Peyer's patch (tissue), 4 donors: ENCODE measurements around the gene SEC14L3. TPM values are rescaled to one million over a fixed set of nuclear protein-coding genes. Genes with fewer than 3 reads are reported as not detected.

Source experiments
- DNase-seq, 3 donors: peaks; one replicate each; pipeline ENCODE4 v3.0.0-alpha.2; 2017 to 2019
- H3K27ac ChIP-seq, 4 donors: fragments of 200-600 bp; sonication (generic); one replicate each; pipeline ENCODE4 v1.5.1; 2016 to 2019
- H3K27me3 ChIP-seq, 2 donors: fragments of 200-600 bp; sonication (generic); one replicate each; pipeline ENCODE4 v1.5.1; 2019
- H3K36me3 ChIP-seq, 3 donors: fragments of 200-600 bp; sonication (generic); one replicate each; pipeline ENCODE4 v1.5.1; 2016 to 2019
- H3K4me1 ChIP-seq, 4 donors: fragments of 200-600 bp; sonication (generic); one replicate each; pipeline ENCODE4 v1.5.1; 2016 to 2019
- H3K4me3 ChIP-seq, 4 donors: fragments of 200-600 bp; sonication (generic); 1 replicate in 3 of 4; 2 replicates in 1 of 4; pipeline ENCODE4 v1.5.1; 2016 to 2019; ENCODE audit warnings: mild to moderate bottlenecking in 1 of 4
- H3K9me3 ChIP-seq, 4 donors: fragments of 200-600 bp; sonication (generic); one replicate each; pipeline ENCODE4 v1.5.1; 2016 to 2019; ENCODE audit warnings: mild to moderate bottlenecking in 1 of 4
- CTCF ChIP-seq, 6 experiments: fragments of 450-650 bp in 4 of 6; fragments of 200-600 bp in 2 of 6; sonication (generic) in 1 of 6; IDR thresholded peaks; one replicate each; pipeline ENCODE4 v1.5.1; 2017 to 2019; ENCODE audit warnings: antibody characterized with exemption in 6 of 6, mild to moderate bottlenecking in 3 of 6, moderate library complexity in 1 of 6
- POLR2A ChIP-seq, 2 donors: fragments of 450-650 bp; IDR thresholded peaks; one replicate each; pipeline ENCODE4 v1.5.1; 2017; ENCODE audit warnings: antibody characterized with exemption in 2 of 2, mild to moderate bottlenecking in 2 of 2, moderate library complexity in 2 of 2
- total RNA-seq, 4 donors: library from RNA; depleted of rRNA; stranded (reverse); fragments of >200 nt; gene quantifications; one replicate each; pipeline ENCODE4 v1.1.0, GENCODE V29; 2016

Gene SEC14L3
- total RNA-seq, 4 donors from 2014 or later = not detected

- Histone ChIP-seq H3K4me1 (no peaks in the 10 kb centered on the region), H3K9me3 (no peaks in the 10 kb centered on the region), H3K36me3 (no peaks in the 10 kb centered on the region), H3K27ac (no peak overlapping the region), H3K27me3 (no peaks in the 10 kb centered on the region), H3K4me3 (no peak overlapping the region)
- no peak for DNase-seq
- TF ChIP-seq CTCF (IDR thresholded peaks at IDR 0.05) (no peak), POLR2A (IDR thresholded peaks at IDR 0.05) (no peak)
Measured at GRCh38 chr22:30513462-30513861, 41.6 kb upstream of the SEC14L3 start.

GRCh38 chr22:30511911-30512310 is 40.1 kb upstream of the SEC14L3 start:
- H3K27me3 ChIP-seq = no peaks in the 10 kb centered on the region
- H3K36me3 ChIP-seq = no peaks in the 10 kb centered on the region
- H3K4me1 ChIP-seq = no peaks in the 10 kb centered on the region
- H3K9me3 ChIP-seq = no peaks in the 10 kb centered on the region
- TF ChIP-seq CTCF (IDR thresholded peaks at IDR 0.05) (no peak), POLR2A (IDR thresholded peaks at IDR 0.05) (no peak)
- no peak overlapping the region for H3K4me3 ChIP-seq
- DNase-seq = no peak
- no peak overlapping the region for H3K27ac ChIP-seq

GRCh38 chr22:30511109-30511508 is 39.3 kb upstream of the SEC14L3 start:
- Histone ChIP-seq H3K27ac (no peak overlapping the region), H3K27me3 (no peaks in the 10 kb centered on the region), H3K36me3 (no peaks in the 10 kb centered on the region), H3K4me3 (no peak overlapping the region), H3K4me1 (no peaks in the 10 kb centered on the region), H3K9me3 (no peaks in the 10 kb centered on the region)
- no peak for TF ChIP-seq CTCF (IDR thresholded peaks at IDR 0.05)
- no peak for TF ChIP-seq POLR2A (IDR thresholded peaks at IDR 0.05)
- DNase-seq = no peak

GRCh38 chr22:30508216-30508615 is 36.4 kb upstream of the SEC14L3 start:
- no peak for TF ChIP-seq POLR2A (IDR thresholded peaks at IDR 0.05)
- H3K27me3 ChIP-seq = peaks cover 0 to 6% of the 10 kb centered on the region in 2 donors
- no peak overlapping the region for H3K27ac ChIP-seq
- H3K4me1 ChIP-seq = peaks cover 0 to 7% (median 0%) of the 10 kb centered on the region in 4 donors
- no peak for DNase-seq
- no peak overlapping the region for H3K4me3 ChIP-seq
- H3K36me3 ChIP-seq = no peaks in the 10 kb centered on the region
- no peaks in the 10 kb centered on the region for H3K9me3 ChIP-seq

GRCh38 chr22:30507670-30508069 is 35.9 kb upstream of the SEC14L3 start:
- H3K27me3 ChIP-seq = peaks cover 0 to 6% of the 10 kb centered on the region in 2 donors
- no peak overlapping the region for H3K27ac ChIP-seq
- no peaks in the 10 kb centered on the region for H3K36me3 ChIP-seq
- no peak for DNase-seq
- H3K4me1 ChIP-seq = peaks cover 0 to 7% (median 0%) of the 10 kb centered on the region in 4 donors
- TF ChIP-seq CTCF (IDR thresholded peaks at IDR 0.05) (no peak), POLR2A (IDR thresholded peaks at IDR 0.05) (no peak)
- H3K9me3 ChIP-seq = no peaks in the 10 kb centered on the region
- H3K4me3 ChIP-seq = no peak overlapping the region

- H3K27me3 ChIP-seq = peaks cover 0 to 6% of the 10 kb centered on the region in 2 donors
- TF ChIP-seq CTCF (IDR thresholded peaks at IDR 0.05) (no peak), POLR2A (IDR thresholded peaks at IDR 0.05) (no peak)
- H3K36me3 ChIP-seq = no peaks in the 10 kb centered on the region
- H3K4me3 ChIP-seq = no peak overlapping the region
- H3K4me1 ChIP-seq = peaks cover 0 to 7% (median 0%) of the 10 kb centered on the region in 4 donors
- no peak overlapping the region for H3K27ac ChIP-seq
- DNase-seq = no peak
- no peaks in the 10 kb centered on the region for H3K9me3 ChIP-seq
Measured at GRCh38 chr22:30506507-30506968, 34.7 kb upstream of the SEC14L3 start.
